ENCODE data around the gene KIAA0825.

Gene KIAA0825

GRCh38 chr5:94623877-94624276, 5.5 kb upstream of the KIAA0825 start:
- H3K36me3 ChIP-seq (ENCODE audit: control insufficient read depth, insufficient read depth, low read length): no peaks in the 10 kb centered on the region
- H3K9me3 ChIP-seq (ENCODE audit: control insufficient read depth, low read length): no peaks in the 10 kb centered on the region
- WGBS, 2 experiments (ENCODE audit: insufficient coverage in 2 of 2): 100% methylated on average over 1 of the region's 2 CpGs; no CpG with 5 or more reads in 1 of the 2 experiments
- H3K27ac ChIP-seq (ENCODE audit: low read depth, low read length, severe bottlenecking): no peak overlapping the region
- H3K4me3 ChIP-seq (ENCODE audit: extremely low read depth, insufficient read depth, low read length, poor library complexity, severe bottlenecking): no peak overlapping the region
- peaks cover 4% of the 10 kb centered on the region for H3K4me1 ChIP-seq (ENCODE audit: control insufficient read depth, insufficient read depth, low read length, poor library complexity, severe bottlenecking)

GRCh38 chr5:94623011-94623410, 4.6 kb upstream of the KIAA0825 start:
- H3K4me1 ChIP-seq (ENCODE audit: control insufficient read depth, insufficient read depth, low read length, poor library complexity, severe bottlenecking): peaks cover 4% of the 10 kb centered on the region
- H3K36me3 ChIP-seq (ENCODE audit: control insufficient read depth, insufficient read depth, low read length): no peaks in the 10 kb centered on the region
- no peak overlapping the region for H3K27ac ChIP-seq (ENCODE audit: low read depth, low read length, severe bottlenecking)
- no peaks in the 10 kb centered on the region for H3K9me3 ChIP-seq (ENCODE audit: control insufficient read depth, low read length)
- H3K4me3 ChIP-seq (ENCODE audit: extremely low read depth, insufficient read depth, low read length, poor library complexity, severe bottlenecking): no peak overlapping the region

GRCh38 chr5:94621763-94622162, 3.4 kb upstream of the KIAA0825 start:
- no peaks in the 10 kb centered on the region for H3K9me3 ChIP-seq (ENCODE audit: control insufficient read depth, low read length)
- H3K4me1 ChIP-seq (ENCODE audit: control insufficient read depth, insufficient read depth, low read length, poor library complexity, severe bottlenecking): peaks cover 4% of the 10 kb centered on the region
- WGBS, 2 experiments (ENCODE audit: insufficient coverage in 2 of 2): 40 to 100% methylated on average over 1 to 3 of the region's 5 CpGs
- H3K4me3 ChIP-seq (ENCODE audit: extremely low read depth, insufficient read depth, low read length, poor library complexity, severe bottlenecking): no peak overlapping the region
- no peak overlapping the region for H3K27ac ChIP-seq (ENCODE audit: low read depth, low read length, severe bottlenecking)
- no peaks in the 10 kb centered on the region for H3K36me3 ChIP-seq (ENCODE audit: control insufficient read depth, insufficient read depth, low read length)

- 80 to 100% methylated on average over 1 to 3 of the region's 5 CpGs for WGBS, 2 experiments (ENCODE audit: insufficient coverage in 2 of 2)
- Histone ChIP-seq H3K4me1 (ENCODE audit: control insufficient read depth, insufficient read depth, low read length, poor library complexity, severe bottlenecking) (peaks cover 4% of the 10 kb centered on the region), H3K36me3 (ENCODE audit: control insufficient read depth, insufficient read depth, low read length) (no peaks in the 10 kb centered on the region), H3K9me3 (ENCODE audit: control insufficient read depth, low read length) (no peaks in the 10 kb centered on the region), H3K4me3 (ENCODE audit: extremely low read depth, insufficient read depth, low read length, poor library complexity, severe bottlenecking) (no peak overlapping the region), H3K27ac (ENCODE audit: low read depth, low read length, severe bottlenecking) (no peak overlapping the region)
Observed at GRCh38 chr5:94620256-94620655, 1.9 kb upstream of the KIAA0825 start.

GRCh38 chr5:94618029-94618492, 343 bp downstream of the KIAA0825 start:
- Histone ChIP-seq H3K9me3 (ENCODE audit: control insufficient read depth, low read length) (no peaks in the 10 kb centered on the region), H3K27ac (ENCODE audit: low read depth, low read length, severe bottlenecking) (peak overlapping the region; percentile 84), H3K4me3 (ENCODE audit: extremely low read depth, insufficient read depth, low read length, poor library complexity, severe bottlenecking) (peak overlapping the region; percentile 67), H3K4me1 (ENCODE audit: control insufficient read depth, insufficient read depth, low read length, poor library complexity, severe bottlenecking) (peaks cover 2% of the 10 kb centered on the region), H3K36me3 (ENCODE audit: control insufficient read depth, insufficient read depth, low read length) (no peaks in the 10 kb centered on the region)
- 0 to 1% methylated on average over 20 to 21 of the region's 23 CpGs for WGBS, 2 experiments (ENCODE audit: insufficient coverage in 2 of 2)

GRCh38 chr5:94615862-94616261, 2.5 kb downstream of the KIAA0825 start:
- 92 to 100% methylated on average over 1 to 2 of the region's 3 CpGs for WGBS, 2 experiments (ENCODE audit: insufficient coverage in 2 of 2)
- Histone ChIP-seq H3K4me1 (ENCODE audit: control insufficient read depth, insufficient read depth, low read length, poor library complexity, severe bottlenecking) (no peaks in the 10 kb centered on the region), H3K36me3 (ENCODE audit: control insufficient read depth, insufficient read depth, low read length) (no peaks in the 10 kb centered on the region), H3K4me3 (ENCODE audit: extremely low read depth, insufficient read depth, low read length, poor library complexity, severe bottlenecking) (no peak overlapping the region), H3K9me3 (ENCODE audit: control insufficient read depth, low read length) (no peaks in the 10 kb centered on the region), H3K27ac (ENCODE audit: low read depth, low read length, severe bottlenecking) (no peak overlapping the region)

- no peak overlapping the region for H3K4me3 ChIP-seq (ENCODE audit: extremely low read depth, insufficient read depth, low read length, poor library complexity, severe bottlenecking)
- no peaks in the 10 kb centered on the region for H3K36me3 ChIP-seq (ENCODE audit: control insufficient read depth, insufficient read depth, low read length)
- WGBS, 2 experiments (ENCODE audit: insufficient coverage in 2 of 2): 81 to 95% methylated on average over 2 of the region's 2 CpGs
- no peaks in the 10 kb centered on the region for H3K9me3 ChIP-seq (ENCODE audit: control insufficient read depth, low read length)
- no peak overlapping the region for H3K27ac ChIP-seq (ENCODE audit: low read depth, low read length, severe bottlenecking)
- no peaks in the 10 kb centered on the region for H3K4me1 ChIP-seq (ENCODE audit: control insufficient read depth, insufficient read depth, low read length, poor library complexity, severe bottlenecking)
Observed at GRCh38 chr5:94614156-94614805, 4.1 kb downstream of the KIAA0825 start.

GRCh38 chr5:94613583-94613982, 4.8 kb downstream of the KIAA0825 start:
- Histone ChIP-seq H3K4me1 (ENCODE audit: control insufficient read depth, insufficient read depth, low read length, poor library complexity, severe bottlenecking) (no peaks in the 10 kb centered on the region), H3K9me3 (ENCODE audit: control insufficient read depth, low read length) (no peaks in the 10 kb centered on the region), H3K4me3 (ENCODE audit: extremely low read depth, insufficient read depth, low read length, poor library complexity, severe bottlenecking) (no peak overlapping the region), H3K27ac (ENCODE audit: low read depth, low read length, severe bottlenecking) (no peak overlapping the region), H3K36me3 (ENCODE audit: control insufficient read depth, insufficient read depth, low read length) (no peaks in the 10 kb centered on the region)
- no CpG with 5 or more reads among the region's 2 CpGs for WGBS, 2 experiments (ENCODE audit: insufficient coverage in 2 of 2)

- H3K9me3 ChIP-seq (ENCODE audit: control insufficient read depth, low read length): no peaks in the 10 kb centered on the region
- H3K36me3 ChIP-seq (ENCODE audit: control insufficient read depth, insufficient read depth, low read length): no peaks in the 10 kb centered on the region
- H3K4me1 ChIP-seq (ENCODE audit: control insufficient read depth, insufficient read depth, low read length, poor library complexity, severe bottlenecking): no peaks in the 10 kb centered on the region
- H3K4me3 ChIP-seq (ENCODE audit: extremely low read depth, insufficient read depth, low read length, poor library complexity, severe bottlenecking): no peak overlapping the region
- 88 to 92% methylated on average over 6 to 7 of the region's 7 CpGs for WGBS, 2 experiments (ENCODE audit: insufficient coverage in 2 of 2)
- H3K27ac ChIP-seq (ENCODE audit: low read depth, low read length, severe bottlenecking): no peak overlapping the region
Observed at GRCh38 chr5:94595281-94595840, 23.0 kb downstream of the KIAA0825 start.

GRCh38 chr5:94577466-94578245, 40.7 kb downstream of the KIAA0825 start:
- no peak overlapping the region for H3K27ac ChIP-seq (ENCODE audit: low read depth, low read length, severe bottlenecking)
- no peak overlapping the region for H3K4me3 ChIP-seq (ENCODE audit: extremely low read depth, insufficient read depth, low read length, poor library complexity, severe bottlenecking)

GRCh38 chr5:94575196-94575595, 43.2 kb downstream of the KIAA0825 start:
- H3K27ac ChIP-seq (ENCODE audit: low read depth, low read length, severe bottlenecking): no peak overlapping the region
- H3K9me3 ChIP-seq (ENCODE audit: control insufficient read depth, low read length): no peaks in the 10 kb centered on the region
- 84 to 86% methylated on average over 3 to 4 of the region's 4 CpGs for WGBS, 2 experiments (ENCODE audit: insufficient coverage in 2 of 2)
- no peaks in the 10 kb centered on the region for H3K36me3 ChIP-seq (ENCODE audit: control insufficient read depth, insufficient read depth, low read length)
- no peak overlapping the region for H3K4me3 ChIP-seq (ENCODE audit: extremely low read depth, insufficient read depth, low read length, poor library complexity, severe bottlenecking)
- H3K4me1 ChIP-seq (ENCODE audit: control insufficient read depth, insufficient read depth, low read length, poor library complexity, severe bottlenecking): no peaks in the 10 kb centered on the region

More at GRCh38 chr5:94577466-94578245, 40.7 kb downstream of the KIAA0825 start:
- H3K36me3 ChIP-seq (ENCODE audit: control insufficient read depth, insufficient read depth, low read length): no peaks in the 10 kb centered on the region
- H3K4me1 ChIP-seq (ENCODE audit: control insufficient read depth, insufficient read depth, low read length, poor library complexity, severe bottlenecking): peaks cover 2% of the 10 kb centered on the region
- no peaks in the 10 kb centered on the region for H3K9me3 ChIP-seq (ENCODE audit: control insufficient read depth, low read length)

Data from mesodermal cell (in vitro differentiated cells).